GM19099 (cell line): Measurements from ENCODE around the gene CSH2.
"Not testable (repeated sequence)": the region's sequence is repeated elsewhere in the genome, so short reads cannot be mapped to it uniquely, and the experiment has no call there.

Source experiments
- POLR2A ChIP-seq: IDR thresholded peaks from 3 replicates; pipeline ENCODE4 v1.6.1; 2011; ENCODE audit warnings: low read depth; ENCODE audit not compliant: insufficient read length; ENCODE audit errors: extremely low read depth

The CSH2 gene

DNA sequence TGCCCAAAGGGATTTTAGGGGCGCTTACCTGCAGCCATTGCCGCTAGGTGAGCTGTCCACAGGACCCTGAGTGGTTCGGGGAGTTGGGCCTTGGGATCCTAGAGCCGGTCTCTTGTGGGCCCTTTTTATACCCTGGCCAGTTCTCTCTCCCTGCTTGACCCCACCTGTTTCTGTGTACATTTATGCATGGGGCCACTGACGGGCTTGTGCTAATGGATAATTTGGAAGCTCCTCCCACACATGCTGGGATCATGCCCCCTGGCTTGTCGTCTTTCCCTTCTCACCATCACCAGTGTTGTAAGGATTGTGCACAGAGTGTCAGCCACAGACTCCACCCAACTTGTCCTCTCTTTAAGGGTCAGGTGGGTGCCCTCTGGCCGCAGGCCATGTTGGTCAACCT is at the start of gene CSH2:
Gene CSH2 (minus strand): TSS at position 101 of the 400 bp plus-strand sequence. CDS start 63 bp downstream, at position 38.
- not testable (repeated sequence) for TF ChIP-seq POLR2A

DNA sequence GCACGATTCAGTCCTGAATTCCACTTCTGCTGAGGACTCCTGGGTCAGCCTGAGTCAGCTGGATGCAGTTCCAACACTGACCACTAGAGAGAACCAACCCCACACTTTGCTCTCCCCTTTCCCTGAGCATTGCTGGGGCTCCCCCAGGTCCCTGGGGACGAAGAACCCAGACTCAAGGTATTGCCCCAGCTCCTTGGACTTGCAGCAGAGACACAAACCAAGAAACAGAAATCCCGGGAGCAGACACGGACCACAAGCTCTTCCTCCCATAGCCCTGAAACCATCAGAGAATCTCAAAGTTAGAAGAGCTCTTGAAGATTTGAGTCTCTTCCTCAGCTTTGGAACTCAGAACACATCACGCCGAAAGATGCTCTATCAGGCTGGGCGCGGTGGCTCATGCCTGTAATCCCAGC is 45.8 kb upstream of the CSH2 start:
- TF ChIP-seq POLR2A = no peak

DNA sequence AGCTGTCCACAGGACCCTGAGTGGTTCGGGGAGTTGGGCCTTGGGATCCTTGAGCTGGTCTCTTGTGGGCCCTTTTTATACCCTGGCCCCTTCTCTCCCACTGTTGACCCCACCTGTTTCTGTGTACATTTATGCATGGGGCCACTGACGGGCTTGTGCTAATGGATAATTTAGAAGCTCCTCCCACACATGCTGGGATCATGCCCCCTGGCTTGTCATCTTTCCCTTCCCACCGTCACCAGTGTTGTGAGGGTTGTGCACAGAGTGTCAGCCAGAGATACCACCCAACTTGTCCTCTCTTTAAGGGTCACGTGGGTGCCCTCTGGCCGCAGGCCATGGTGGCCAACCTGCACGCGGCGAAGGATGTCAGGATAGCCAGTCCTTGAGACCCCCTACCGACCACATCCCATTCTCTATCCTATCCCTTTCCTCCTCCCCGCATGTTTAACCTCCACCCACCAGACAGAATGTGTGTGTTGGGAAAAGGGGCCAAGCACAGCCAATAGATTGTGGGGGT is 45.4 kb upstream of the CSH2 start, which contains the start of gene GH1:
Gene GH1 (minus strand): TSS at position 51 of the 517 bp plus-strand sequence. CDS start 63 bp downstream, outside the sequence.
- not testable (repeated sequence) for TF ChIP-seq POLR2A

DNA sequence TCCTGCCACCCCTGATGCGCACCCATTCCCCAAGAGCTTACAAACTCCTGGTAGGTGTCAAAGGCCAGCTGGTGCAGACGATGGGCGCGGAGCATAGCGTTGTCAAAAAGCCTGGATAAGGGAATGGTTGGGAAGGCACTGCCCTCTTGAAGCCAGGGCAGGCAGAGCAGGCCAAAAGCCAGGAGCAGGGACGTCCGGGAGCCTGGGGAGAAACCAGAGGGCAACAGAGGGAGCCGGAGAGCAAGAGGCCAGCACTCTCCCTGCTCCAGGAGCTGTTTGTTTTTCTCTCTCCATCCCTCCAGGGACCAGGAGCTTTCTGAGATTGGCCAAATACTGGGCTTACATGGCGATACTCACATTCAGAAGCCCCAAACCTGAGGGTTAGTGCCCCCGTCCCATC is 44.8 kb upstream of the CSH2 start:
- TF ChIP-seq POLR2A = no peak

- no peak for TF ChIP-seq POLR2A
These were observed 44.2 kb upstream of the CSH2 start for GRCh38 chr17:63917646-63918045.

- no peak for TF ChIP-seq POLR2A
These were observed 43.2 kb upstream of the CSH2 start for GRCh38 chr17:63916566-63917185.

DNA sequence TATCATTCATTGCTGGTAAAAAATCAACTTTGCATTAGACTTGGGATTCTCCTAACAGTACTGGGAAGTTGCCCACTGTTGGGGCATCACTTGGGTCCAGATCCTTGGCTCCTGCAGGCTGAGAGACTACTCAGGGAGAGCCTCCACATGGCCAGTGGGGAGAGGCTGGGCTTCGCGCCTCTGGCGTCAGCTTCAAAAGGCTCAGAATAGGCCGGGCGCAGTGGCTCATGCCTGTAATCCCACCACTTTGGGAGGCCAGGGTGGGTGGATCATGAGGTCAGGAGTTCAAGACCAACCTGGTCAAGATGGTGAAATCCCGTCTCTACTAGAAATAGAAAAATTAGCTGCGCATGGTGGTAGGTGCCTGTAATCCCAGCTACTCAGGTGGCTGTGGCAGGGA is 41.0 kb upstream of the CSH2 start:
- TF ChIP-seq POLR2A = no peak

- TF ChIP-seq POLR2A = no peak
These were observed 38.2 kb upstream of the CSH2 start for GRCh38 chr17:63911657-63912100.

- no peak for TF ChIP-seq POLR2A
These were observed 37.7 kb upstream of the CSH2 start, which contains the start of gene CSHL1 for GRCh38 chr17:63911041-63911635. Gene CSHL1 (minus strand): TSS chr17:63911258. CDS start chr17:63911196, 62 bp downstream.

- TF ChIP-seq POLR2A = no peak
These were observed 36.6 kb upstream of the CSH2 start for GRCh38 chr17:63910096-63910495.

- TF ChIP-seq POLR2A = not testable (repeated sequence)
These were observed 23.3 kb upstream of the CSH2 start, which contains the start of gene CSH1 for GRCh38 chr17:63896524-63897354. Gene CSH1 (minus strand): TSS chr17:63896574. CDS start chr17:63896511, 63 bp downstream.

GRCh38 chr17:63881935-63882601 is 8.6 kb upstream of the CSH2 start, which contains the start of gene GH2:
Gene GH2 (minus strand): TSS chr17:63881944. CDS start chr17:63881801, 143 bp downstream.
- TF ChIP-seq POLR2A = no peak

GRCh38 chr17:63880706-63881105 is 7.2 kb upstream of the CSH2 start:
- TF ChIP-seq POLR2A = no peak

- no peak for TF ChIP-seq POLR2A
These were observed 14.2 kb downstream of the CSH2 start for GRCh38 chr17:63859257-63859656.
